H9 (cell line): Measurements from ENCODE around the gene SLX4IP. TPM values are rescaled to one million over a fixed set of nuclear protein-coding genes. Genes with fewer than 3 reads are reported as not detected.

ENCODE experiments used
- DNase-seq: peaks from one replicate; pipeline ENCODE4 v3.0.0-alpha.2; 2017
- H2AFZ ChIP-seq: one replicate; pipeline ENCODE4 v1.6.1; 2013; ENCODE audit warnings: mild to moderate bottlenecking, low read length, control low read depth, moderate library complexity
- H2AK5ac ChIP-seq: 2 replicates; pipeline ENCODE4 v1.6.1; 2013; ENCODE audit warnings: low read length, control low read depth, mixed read lengths; ENCODE audit not compliant: insufficient read length
- H2BK120ac ChIP-seq: one replicate; pipeline ENCODE4 v1.6.1; 2013; ENCODE audit warnings: low read depth, mild to moderate bottlenecking, low read length, control low read depth, inconsistent platforms; ENCODE audit not compliant: poor library complexity, severe bottlenecking
- H2BK12ac ChIP-seq: 2 replicates; pipeline ENCODE4 v1.6.1; 2013; ENCODE audit warnings: low read length, control low read depth, mixed read lengths, low read depth; ENCODE audit not compliant: insufficient read length
- H2BK15ac ChIP-seq: 2 replicates; pipeline ENCODE4 v1.6.1; 2013; ENCODE audit warnings: low read depth, low read length, control low read depth
- H2BK20ac ChIP-seq: one replicate; pipeline ENCODE4 v1.6.1; 2013; ENCODE audit warnings: low read depth, mild to moderate bottlenecking, low read length, control low read depth, inconsistent platforms; ENCODE audit not compliant: poor library complexity, severe bottlenecking
- H2BK5ac ChIP-seq: 2 replicates; pipeline ENCODE4 v1.6.1; 2013; ENCODE audit warnings: low read length, control low read depth, mixed read lengths; ENCODE audit not compliant: insufficient read length
- H3K14ac ChIP-seq: 2 replicates; pipeline ENCODE4 v1.6.1; 2013; ENCODE audit warnings: low read length, control low read depth; ENCODE audit not compliant: insufficient read depth
- H3K18ac ChIP-seq: 2 replicates; pipeline ENCODE4 v1.6.1; 2013; ENCODE audit warnings: low read depth, mild to moderate bottlenecking, mixed read lengths, low read length, control low read depth; ENCODE audit not compliant: insufficient read length
- H3K23ac ChIP-seq: 2 replicates; pipeline ENCODE4 v1.6.1; 2013; ENCODE audit warnings: low read length, control low read depth, mixed read lengths, low read depth; ENCODE audit not compliant: insufficient read length
- H3K23me2 ChIP-seq: 2 replicates; pipeline ENCODE4 v1.6.1; 2013; ENCODE audit warnings: low read depth, mild to moderate bottlenecking, mixed read lengths, low read length, control low read depth; ENCODE audit not compliant: insufficient read length, poor library complexity, severe bottlenecking
- H3K27ac ChIP-seq: 2 replicates; pipeline ENCODE4 v1.5.1; 2013; ENCODE audit warnings: low read length, control low read depth, mixed read lengths, low read depth; ENCODE audit not compliant: insufficient read length
- H3K27me3 ChIP-seq: 2 replicates; pipeline ENCODE4 v1.6.1; 2013; ENCODE audit warnings: low read length, control low read depth, inconsistent platforms; ENCODE audit not compliant: insufficient read depth
- H3K4ac ChIP-seq: 2 replicates; pipeline ENCODE4 v1.6.1; 2013; ENCODE audit warnings: low read depth, mild to moderate bottlenecking, control low read depth, inconsistent platforms, low read length, moderate library complexity
- H3K4me1 ChIP-seq: 2 replicates; pipeline ENCODE4 v1.6.1; 2013; ENCODE audit warnings: low read length, control low read depth, inconsistent platforms; ENCODE audit not compliant: insufficient read depth
- H3K4me2 ChIP-seq: 2 replicates; pipeline ENCODE4 v1.6.1; 2013; ENCODE audit warnings: low read length, control low read depth, mixed read lengths; ENCODE audit not compliant: insufficient read length, insufficient read depth
- H3K56ac ChIP-seq: 2 replicates; pipeline ENCODE4 v1.6.1; 2013; ENCODE audit warnings: low read depth, mild to moderate bottlenecking, mixed read lengths, low read length, control low read depth; ENCODE audit not compliant: insufficient read length
- H3K79me1 ChIP-seq: 2 replicates; pipeline ENCODE4 v1.6.1; 2013; ENCODE audit warnings: low read depth, mild to moderate bottlenecking, moderate library complexity, low read length, control low read depth, inconsistent platforms; ENCODE audit not compliant: insufficient read depth, poor library complexity, severe bottlenecking
- H3K79me2 ChIP-seq: 2 replicates; pipeline ENCODE4 v1.6.1; 2013; ENCODE audit warnings: low read length, control low read depth, inconsistent platforms; ENCODE audit not compliant: insufficient read depth
- H3K9ac ChIP-seq: 2 replicates; pipeline ENCODE4 v1.6.1; 2013; ENCODE audit warnings: low read length, control low read depth, mixed read lengths; ENCODE audit not compliant: insufficient read length; ENCODE audit errors: extremely low read depth
- H3K9me3 ChIP-seq: one replicate; pipeline ENCODE4 v1.6.1; 2013; ENCODE audit warnings: low read depth, low read length, inconsistent platforms; ENCODE audit not compliant: control insufficient read depth
- H3T11ph ChIP-seq: one replicate; pipeline ENCODE4 v1.6.1; 2013; ENCODE audit warnings: mild to moderate bottlenecking, low read length, control low read depth, inconsistent platforms
- H4K20me1 ChIP-seq: one replicate; pipeline ENCODE4 v1.6.1; 2013; ENCODE audit not compliant: control insufficient read depth, insufficient read length, insufficient read depth
- H4K5ac ChIP-seq: 2 replicates; pipeline ENCODE4 v1.6.1; 2013; ENCODE audit warnings: low read depth, mild to moderate bottlenecking, mixed read lengths, low read length, control low read depth; ENCODE audit not compliant: insufficient read length
- H4K8ac ChIP-seq: replicated peaks from 2 replicates; pipeline ENCODE4 v1.6.1; 2013; ENCODE audit warnings: low read length, control low read depth, mixed read lengths, low read depth; ENCODE audit not compliant: insufficient read length
- H4K91ac ChIP-seq: 2 replicates; pipeline ENCODE4 v1.6.1; 2013; ENCODE audit warnings: low read depth, mild to moderate bottlenecking, moderate library complexity, mixed read lengths, low read length, control low read depth; ENCODE audit not compliant: insufficient read length
- H3K27ac Mint-ChIP-seq, 3 experiments: 2 replicates in 2 of 3; 3 replicates in 1 of 3; pipeline ENCODE4 v1.8.0; 2020 to 2021; ENCODE audit warnings: mixed read lengths in 3 of 3, mild to moderate bottlenecking in 1 of 3, moderate library complexity in 1 of 3
- H3K27me3 Mint-ChIP-seq: 2 replicates; pipeline ENCODE4 v1.8.0; 2021; ENCODE audit warnings: low read depth, mild to moderate bottlenecking, moderate library complexity, mixed read lengths
- H3K36me3 Mint-ChIP-seq, 3 experiments: 2 replicates in 2 of 3; 3 replicates in 1 of 3; pipeline ENCODE4 v1.8.0; 2020 to 2021; ENCODE audit warnings: low read depth in 3 of 3, mixed read lengths in 3 of 3; ENCODE audit not compliant: insufficient read depth in 1 of 3
- H3K4me1 Mint-ChIP-seq, 2 experiments: 2 replicates each; pipeline ENCODE4 v1.8.0; 2020; ENCODE audit warnings: mixed read lengths in 2 of 2
- H3K4me3 Mint-ChIP-seq, 2 experiments: 2 replicates in 1 of 2; 3 replicates in 1 of 2; pipeline ENCODE4 v1.8.0; 2020 to 2021; ENCODE audit warnings: mild to moderate bottlenecking in 2 of 2, mixed read lengths in 2 of 2, moderate library complexity in 1 of 2
- H3K9me3 Mint-ChIP-seq, 2 experiments: 2 replicates in 1 of 2; 3 replicates in 1 of 2; pipeline ENCODE4 v1.8.0; 2020; ENCODE audit warnings: mild to moderate bottlenecking in 2 of 2, mixed read lengths in 2 of 2, moderate library complexity in 1 of 2
- WGBS: extraction: QIAGEN DNeasy Blood & Tissue Kit; methylation state at CpG from one replicate; pipeline ENCODE4 v1.1.7; 2013; ENCODE audit warnings: missing lambda C conversion rate, low lambda C conversion rate, mixed read lengths; ENCODE audit not compliant: insufficient read length; ENCODE audit errors: extremely low coverage; 5-methylcytosine and 5-hydroxymethylcytosine counted together
- total RNA-seq: library from RNA; stranded (reverse); gene quantifications from 2 replicates; pipeline ENCODE4 v1.2.1, GENCODE V29; 2021
- TF ChIP-seq, protein P1 (sequence below): fragments of 200-600 bp; sonication (generic); conservative IDR thresholded peaks from 3 replicates; pipeline ENCODE4 v1.8.0; 2021; ENCODE audit warnings: antibody characterized with exemption, mild to moderate bottlenecking

Gene SLX4IP
- total RNA-seq, 1 experiment from 2014 or later, result 7.9 TPM

DNA sequence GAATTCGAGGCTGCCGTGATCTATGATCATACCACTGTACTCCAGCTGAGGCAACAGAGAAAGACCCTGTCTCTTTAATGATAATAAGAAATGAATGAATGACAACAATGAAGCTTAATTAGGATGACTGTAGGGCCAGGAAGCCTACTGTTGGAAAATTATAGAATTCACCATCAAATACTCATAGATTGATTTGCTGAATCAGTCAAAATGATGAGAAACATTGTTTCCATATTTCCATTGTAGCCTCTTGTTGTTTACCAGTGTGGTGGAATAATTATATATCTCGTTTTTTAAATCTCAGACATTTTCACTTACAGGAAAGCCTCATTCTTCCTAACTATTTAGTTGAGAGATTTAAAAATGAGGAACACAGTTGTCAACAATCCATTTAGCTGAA is 142.5 kb downstream of the SLX4IP start:
- no peaks in the 10 kb centered on the region for H3K23me2 ChIP-seq
- Mint-ChIP-seq H3K27me3 (no peaks in the 10 kb centered on the region; the same call in 1 of the 2 replicates), H3K4me3 (no peak overlapping the region), H3K27ac (no peak overlapping the region), H3K36me3 (no peaks in the 10 kb centered on the region), H3K9me3 (no peaks in the 10 kb centered on the region), H3K4me1 (peaks cover 18 to 19% of the 10 kb centered on the region in 2 experiments)
- no CpG with 5 or more reads among the region's 3 CpGs for WGBS
- H3K27ac ChIP-seq, result no peak overlapping the region
- no peak overlapping the region for H2BK20ac ChIP-seq
- no peaks in the 10 kb centered on the region for H3K9me3 ChIP-seq
- no peak overlapping the region for H3K18ac ChIP-seq
- H2BK5ac ChIP-seq, result no peak overlapping the region
- H4K8ac ChIP-seq, result no peak overlapping the region
- H3K56ac ChIP-seq, result no peak overlapping the region
- DNase-seq, result no peak
- no peak overlapping the region for H2BK120ac ChIP-seq
- H3K4ac ChIP-seq, result no peak overlapping the region
- H3K79me1 ChIP-seq, result no peaks in the 10 kb centered on the region
- H2AK5ac ChIP-seq, result no peak overlapping the region
- H3K27me3 ChIP-seq, result no peaks in the 10 kb centered on the region
- H2BK15ac ChIP-seq, result no peak overlapping the region
- no peak overlapping the region for H3K9ac ChIP-seq
- TF ChIP-seq, protein P1, sequence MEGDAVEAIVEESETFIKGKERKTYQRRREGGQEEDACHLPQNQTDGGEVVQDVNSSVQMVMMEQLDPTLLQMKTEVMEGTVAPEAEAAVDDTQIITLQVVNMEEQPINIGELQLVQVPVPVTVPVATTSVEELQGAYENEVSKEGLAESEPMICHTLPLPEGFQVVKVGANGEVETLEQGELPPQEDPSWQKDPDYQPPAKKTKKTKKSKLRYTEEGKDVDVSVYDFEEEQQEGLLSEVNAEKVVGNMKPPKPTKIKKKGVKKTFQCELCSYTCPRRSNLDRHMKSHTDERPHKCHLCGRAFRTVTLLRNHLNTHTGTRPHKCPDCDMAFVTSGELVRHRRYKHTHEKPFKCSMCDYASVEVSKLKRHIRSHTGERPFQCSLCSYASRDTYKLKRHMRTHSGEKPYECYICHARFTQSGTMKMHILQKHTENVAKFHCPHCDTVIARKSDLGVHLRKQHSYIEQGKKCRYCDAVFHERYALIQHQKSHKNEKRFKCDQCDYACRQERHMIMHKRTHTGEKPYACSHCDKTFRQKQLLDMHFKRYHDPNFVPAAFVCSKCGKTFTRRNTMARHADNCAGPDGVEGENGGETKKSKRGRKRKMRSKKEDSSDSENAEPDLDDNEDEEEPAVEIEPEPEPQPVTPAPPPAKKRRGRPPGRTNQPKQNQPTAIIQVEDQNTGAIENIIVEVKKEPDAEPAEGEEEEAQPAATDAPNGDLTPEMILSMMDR, result no peak
- 0 out of 2 replicates have a peak, but pooled peaks cover 1% of the 10 kb centered on the region for H3K4me1 ChIP-seq
- no peaks in the 10 kb centered on the region for H3K79me2 ChIP-seq
- H2AFZ ChIP-seq, result no peak overlapping the region
- no peak overlapping the region for H4K5ac ChIP-seq
- H2BK12ac ChIP-seq, result no peak overlapping the region
- no peak overlapping the region for H3K14ac ChIP-seq
- no peak overlapping the region for H3K4me2 ChIP-seq
- no peak overlapping the region for H3K23ac ChIP-seq
- H3T11ph ChIP-seq, result no peak overlapping the region
- no peaks in the 10 kb centered on the region for H4K20me1 ChIP-seq
- H4K91ac ChIP-seq, result no peak overlapping the region
